GM21447 (cell line): Measurements from ENCODE around the gene PSG4.
"Not testable (repeated sequence)": the region's sequence is repeated elsewhere in the genome, so short reads cannot be mapped to it uniquely, and the experiment has no call there.

ENCODE experiments used
- ATAC-seq: cut with Tn5 transposase; IDR thresholded peaks from one replicate; pipeline ENCODE4 v1.9.1; 2021; ENCODE audit not compliant: unreplicated experiment

Gene PSG4

DNA sequence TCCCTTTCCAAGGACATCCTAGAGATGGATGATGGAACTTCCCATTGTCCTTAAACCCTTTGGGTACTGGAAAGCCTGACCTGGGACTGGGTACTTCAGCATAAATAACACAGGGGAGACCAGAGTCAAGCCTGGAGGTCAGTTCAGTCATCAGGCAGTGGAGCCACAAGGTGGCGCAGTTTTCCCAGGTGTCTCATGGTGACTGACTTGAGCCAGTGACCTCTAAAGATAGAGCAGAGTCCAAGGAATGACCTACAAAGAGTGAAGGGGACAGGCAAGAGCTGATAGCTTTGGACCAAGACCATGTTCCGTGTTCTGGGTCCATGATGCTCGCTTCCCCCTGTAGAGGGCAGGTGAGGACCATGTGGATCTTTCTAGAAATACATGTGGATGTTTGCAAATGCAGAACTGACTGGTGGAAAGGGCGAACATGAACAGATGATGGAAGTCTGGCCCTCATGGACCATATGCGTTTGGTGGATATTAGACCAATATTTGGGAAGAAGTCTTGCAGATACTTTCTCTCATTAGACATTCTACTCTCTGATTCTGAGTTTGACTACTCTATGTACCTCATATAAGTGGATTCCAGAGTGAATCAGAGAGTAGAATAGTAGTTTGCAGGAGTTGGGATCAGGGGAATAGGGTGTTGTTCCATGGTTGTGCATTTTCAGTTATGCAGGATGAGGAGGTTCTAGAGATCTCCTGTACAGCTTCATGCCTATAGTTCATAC is 6.6 kb downstream of the PSG4 start:
- not testable (repeated sequence) for ATAC-seq

DNA sequence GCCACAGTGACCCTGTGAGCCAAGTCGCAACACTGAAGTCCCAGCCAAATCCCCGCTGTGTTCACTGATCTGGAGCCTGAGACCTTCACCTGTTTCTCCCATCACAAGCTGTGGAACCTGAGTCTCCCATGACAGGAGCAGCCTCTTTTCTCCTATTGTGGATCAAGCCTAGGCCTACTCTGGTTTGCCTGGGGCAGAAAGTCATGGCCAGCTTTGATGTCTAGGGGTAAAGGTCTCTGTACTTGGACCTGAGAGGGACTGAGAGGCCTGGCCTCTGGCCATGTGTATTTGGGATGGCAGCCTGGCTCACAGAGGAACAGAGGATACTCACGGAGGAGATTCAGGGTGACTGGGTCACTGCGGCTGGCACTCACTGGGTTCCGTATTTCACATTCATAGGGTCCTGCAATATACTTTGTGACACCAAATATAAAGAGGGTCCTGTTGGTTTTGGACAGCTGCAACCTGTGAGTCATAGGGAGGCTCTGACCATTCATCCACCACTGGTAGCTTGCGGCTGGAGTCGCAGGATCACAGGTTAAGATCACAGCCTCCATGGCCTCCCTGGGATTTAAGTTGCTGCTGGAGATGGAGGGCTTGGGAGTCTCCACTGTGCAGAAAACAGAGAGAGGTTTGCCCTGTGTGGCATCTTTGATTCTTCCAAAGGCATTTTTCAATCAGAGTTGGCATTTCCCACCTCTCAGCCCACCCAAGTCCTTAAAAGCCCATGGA is 7.6 kb downstream of the PSG4 start:
- ATAC-seq, result not testable (repeated sequence)

DNA sequence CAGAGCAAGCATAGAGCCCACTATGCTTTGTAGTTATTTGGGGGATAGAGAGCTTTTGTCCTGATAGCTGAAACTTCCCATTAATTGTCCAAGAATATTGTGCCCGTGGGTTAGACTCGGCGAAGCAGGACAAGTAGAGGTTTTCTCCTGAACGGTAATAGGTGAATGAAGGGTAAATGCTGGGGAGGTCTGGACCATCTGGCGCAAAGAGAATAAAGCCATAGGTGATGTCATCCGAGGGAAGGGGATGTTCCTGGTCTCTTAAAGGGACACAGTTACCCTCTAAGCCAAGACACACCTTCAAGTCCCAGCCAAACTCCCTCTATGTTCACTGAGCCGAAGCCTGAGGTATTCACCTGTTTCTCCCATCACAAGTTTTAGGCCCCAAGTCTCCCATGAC is 11.0 kb downstream of the PSG4 start:
- ATAC-seq, result not testable (repeated sequence)

DNA sequence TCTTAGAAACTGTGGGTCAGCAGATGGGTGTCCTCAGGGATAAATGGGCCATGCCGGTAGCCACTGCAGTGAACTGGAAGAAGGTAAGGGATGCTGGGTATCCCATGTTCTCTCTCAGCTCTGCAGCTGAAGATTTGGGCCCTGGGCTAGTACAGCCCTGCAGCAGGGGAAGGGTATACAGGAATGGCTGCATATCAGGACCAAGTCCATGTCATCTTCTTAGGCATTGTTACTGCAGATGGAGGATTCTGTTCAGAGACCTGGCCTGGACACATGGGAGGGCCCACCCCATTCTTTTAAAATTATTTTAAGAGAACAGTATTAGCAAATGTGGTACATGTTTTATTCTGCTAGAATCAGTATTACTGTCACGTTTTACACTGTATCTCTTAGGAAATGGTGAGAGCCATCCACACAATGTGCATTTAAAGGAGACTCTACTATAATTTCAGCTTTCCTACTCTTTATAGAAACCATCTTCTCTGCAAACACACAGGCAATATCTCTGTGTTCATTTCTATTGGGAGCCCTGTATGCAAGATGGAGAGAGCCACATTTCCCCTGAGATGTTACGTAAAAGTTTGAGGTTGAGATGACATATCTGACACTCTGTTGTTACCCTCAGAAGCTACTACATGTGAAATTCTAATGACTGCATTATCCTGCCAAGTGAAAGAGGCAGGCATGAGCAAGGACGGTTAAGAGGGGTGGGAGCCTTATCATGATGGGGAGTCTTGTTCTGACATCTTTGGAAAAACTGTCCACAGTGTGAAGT is 12.9 kb downstream of the PSG4 start:
- ATAC-seq, result not testable (repeated sequence)

DNA sequence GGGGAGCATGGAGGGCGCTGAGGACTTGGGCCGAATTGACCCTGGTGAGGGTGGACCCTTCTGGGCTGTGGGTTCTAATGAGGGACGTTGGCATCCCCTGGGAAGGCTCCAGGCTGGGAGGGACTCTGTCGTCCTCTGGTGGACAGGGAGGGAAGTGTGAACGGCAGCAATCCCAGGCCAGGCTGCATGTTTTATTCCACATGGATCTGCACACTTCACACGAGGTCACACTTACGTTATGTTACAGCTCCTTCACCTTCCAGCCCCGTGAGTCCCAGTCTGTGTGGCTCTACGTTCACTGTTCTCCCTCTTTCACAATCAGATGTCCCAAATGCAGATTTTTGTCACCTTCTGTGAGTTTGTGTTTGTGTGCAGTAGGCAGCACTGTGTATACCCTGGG is 17.3 kb downstream of the PSG4 start:
- ATAC-seq, result not testable (repeated sequence)

DNA sequence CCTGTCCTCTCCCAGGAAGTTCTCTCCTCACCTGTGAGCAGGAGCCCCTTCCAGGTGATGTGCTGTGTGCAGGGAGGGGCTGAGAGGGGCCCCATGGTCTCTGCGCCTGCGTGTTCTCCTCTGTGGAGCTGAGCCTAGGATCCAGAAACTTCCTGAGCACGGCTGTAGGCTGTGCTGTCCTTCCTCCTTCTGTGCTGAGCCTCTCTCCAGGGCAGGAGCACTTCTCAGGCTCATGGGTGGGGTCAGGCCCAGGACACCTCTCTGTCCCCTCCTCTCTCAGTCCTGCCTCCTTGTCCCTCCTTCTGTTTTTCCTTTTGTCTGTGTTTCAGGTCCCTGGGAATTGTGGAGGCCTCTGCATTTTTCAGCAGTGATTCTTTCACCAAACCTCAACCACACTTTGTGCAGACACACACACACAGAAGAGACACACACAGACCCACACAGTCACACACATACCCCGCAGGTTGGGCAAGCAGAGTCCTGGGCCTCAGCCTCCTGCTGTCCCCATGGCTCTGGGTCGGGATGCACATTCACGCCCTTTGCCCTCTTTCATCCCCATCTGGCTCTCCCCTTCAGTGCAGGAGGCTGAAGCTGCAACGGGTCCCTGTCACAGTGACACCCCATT is 19.0 kb downstream of the PSG4 start, which contains the start of gene PSG5:
PSG5 (minus strand) TSS at position 226 of the 625 bp plus-strand sequence; CDS start at position 95, 131 bp downstream.
- ATAC-seq, result not testable (repeated sequence)

DNA sequence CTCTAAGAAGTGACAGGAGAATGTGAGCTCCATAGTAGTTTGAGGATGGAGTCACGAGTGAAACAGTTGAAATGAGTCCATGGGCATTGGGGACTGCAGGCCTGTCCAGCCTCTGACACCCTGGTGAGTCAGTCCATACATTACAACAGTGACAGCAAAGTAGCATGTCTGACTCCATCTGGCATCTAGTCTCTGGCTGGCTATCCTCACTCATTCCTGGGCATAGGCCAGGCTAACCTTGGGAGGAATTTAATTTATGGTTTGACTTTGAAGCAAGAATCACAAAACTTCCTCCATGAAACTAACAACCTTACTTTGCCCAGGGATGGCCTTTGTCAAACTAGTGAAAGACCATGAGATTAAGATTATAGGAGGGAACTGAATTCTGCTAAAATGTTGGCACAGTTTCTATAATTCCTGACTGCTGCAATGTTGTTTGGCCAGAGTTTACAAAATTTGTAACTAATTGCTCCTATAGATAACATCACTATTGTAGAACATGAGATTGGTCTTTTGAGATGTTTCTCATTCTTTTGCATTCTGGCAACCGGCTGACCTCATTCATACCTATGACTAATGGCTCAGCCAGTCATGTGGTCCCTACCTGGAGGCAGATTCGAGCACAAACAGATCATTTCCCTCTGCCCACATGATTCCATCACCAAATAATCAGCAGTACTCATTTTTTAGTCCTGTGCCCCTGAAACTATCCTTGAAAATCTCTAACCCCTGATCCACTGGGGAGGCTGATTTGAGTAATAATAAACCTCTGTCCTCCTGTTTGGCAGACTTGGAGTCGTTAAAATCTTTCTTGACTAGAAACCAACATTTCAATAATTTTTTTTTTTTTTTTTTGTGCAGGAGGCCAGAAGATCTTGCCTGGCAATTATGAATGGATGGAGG is 23.3 kb downstream of the PSG4 start:
- not testable (repeated sequence) for ATAC-seq

DNA sequence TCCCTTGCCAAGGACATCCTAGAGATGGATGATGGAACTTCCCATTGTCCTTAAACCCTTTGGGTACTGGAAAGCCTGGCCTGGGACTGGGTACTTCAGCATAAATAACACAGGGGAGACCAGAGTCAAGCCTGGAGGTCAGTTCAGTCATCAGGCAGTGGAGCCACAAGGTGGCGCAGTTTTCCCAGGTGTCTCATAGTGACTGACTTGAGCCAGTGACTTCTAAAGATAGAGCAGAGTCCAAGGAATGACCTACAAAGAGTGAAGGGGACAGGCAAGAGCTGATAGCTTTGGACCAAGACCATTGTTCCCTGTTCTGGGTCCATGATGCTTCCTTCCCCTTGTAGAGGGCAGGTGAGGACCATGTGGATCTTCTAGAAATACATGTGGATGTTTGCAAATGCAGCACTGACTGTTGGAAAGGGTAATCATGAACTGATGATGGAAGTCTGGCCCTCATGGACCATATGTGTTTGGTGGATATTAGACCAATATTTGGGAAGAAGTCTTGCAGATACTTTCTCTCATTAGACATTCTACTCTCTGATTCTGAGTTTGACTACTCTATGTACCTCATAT is 25.8 kb downstream of the PSG4 start:
- not testable (repeated sequence) for ATAC-seq

DNA sequence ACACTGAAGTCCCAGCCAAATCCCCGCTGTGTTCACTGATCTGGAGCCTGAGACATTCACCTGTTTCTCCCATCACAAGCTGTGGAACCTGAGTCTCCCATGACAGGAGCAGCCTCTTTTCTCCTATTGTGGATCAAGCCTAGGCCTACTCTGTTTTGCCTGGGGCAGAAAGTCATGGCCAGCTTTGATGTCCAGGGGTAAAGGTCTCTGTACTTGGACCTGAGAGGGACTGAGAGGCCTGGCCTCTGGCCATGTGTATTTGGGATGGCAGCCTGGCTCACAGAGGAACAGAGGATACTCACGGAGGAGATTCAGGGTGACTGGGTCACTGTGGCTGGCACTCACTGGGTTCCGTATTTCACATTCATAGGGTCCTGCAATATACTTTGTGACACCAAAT is 26.9 kb downstream of the PSG4 start:
- ATAC-seq, result not testable (repeated sequence)

DNA sequence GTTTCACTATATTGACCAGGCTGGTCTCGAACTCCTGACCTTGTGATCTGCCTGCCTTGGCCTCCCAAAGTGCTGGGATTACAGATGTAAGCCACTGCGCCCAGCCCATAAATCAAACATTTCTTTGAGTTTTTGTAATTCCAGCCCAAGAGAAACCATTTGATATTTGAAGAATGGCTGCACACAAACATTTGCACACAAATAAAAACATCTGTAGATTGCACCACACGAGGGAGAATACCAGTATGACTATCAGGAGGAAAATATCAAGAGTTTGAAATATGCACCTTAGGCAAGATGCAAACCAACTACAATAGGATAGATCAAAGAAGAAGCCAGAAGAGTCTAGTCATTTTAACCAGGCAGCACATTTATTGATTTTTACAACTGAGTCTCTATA is 39.5 kb downstream of the PSG4 start:
- not testable (repeated sequence) for ATAC-seq

DNA sequence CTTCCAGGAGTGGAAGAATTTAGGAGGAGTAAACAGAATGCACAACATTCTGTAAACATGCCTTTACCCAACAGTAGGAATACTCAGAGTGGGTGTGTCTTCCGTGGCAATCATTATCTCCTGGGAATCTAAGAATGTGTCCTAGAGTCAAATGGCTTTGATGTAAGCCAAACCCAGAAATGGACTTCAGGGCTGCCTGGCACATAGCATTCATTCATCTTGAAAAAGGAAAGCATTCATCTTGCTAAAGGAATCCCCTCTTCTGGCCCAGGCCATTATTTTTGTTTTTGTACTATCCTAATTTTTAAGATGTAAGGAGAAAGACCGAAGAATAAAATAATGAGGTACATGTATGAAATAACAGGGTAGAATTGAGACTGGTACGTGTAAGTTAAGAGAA is 42.3 kb downstream of the PSG4 start:
- not testable (repeated sequence) for ATAC-seq

DNA sequence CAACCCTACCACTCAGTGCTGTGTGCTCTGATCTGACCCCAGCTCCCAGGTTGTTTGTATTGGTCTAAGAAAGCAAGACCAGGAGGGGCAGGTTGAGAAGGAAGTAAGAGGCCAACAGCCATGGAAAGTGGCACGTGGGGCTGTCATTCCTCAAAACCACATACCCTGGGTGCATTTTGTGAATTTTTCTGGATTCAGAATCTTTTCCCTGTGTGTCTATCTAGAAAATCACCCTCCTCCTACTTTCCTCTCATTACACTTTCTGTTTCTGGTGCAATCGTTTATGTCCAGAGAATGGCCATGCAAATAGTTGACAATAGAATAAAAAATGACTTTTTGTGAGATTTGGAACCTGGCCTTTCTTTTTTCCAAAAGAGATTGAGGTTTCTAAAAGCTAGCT is 43.2 kb downstream of the PSG4 start:
- not testable (repeated sequence) for ATAC-seq

DNA sequence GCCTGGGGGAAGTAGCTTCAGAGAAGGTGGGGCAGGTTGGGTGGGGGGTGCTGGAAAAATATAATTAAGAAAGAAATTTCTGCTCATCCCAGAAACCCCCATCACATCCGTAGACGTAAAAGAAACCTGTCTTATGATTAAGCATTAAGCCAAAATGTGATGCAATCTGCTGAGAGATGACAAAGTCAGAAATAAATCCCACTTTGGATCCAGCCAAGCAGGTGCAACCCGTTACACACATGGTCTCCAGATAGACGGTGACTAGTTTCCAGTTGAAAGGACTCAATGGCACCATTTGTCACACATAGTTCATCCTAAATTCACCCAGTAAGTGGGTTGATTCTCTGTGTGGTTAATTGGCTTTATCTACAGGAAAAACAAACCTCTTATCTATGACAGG is 53.2 kb downstream of the PSG4 start:
- ATAC-seq, result no peak

DNA sequence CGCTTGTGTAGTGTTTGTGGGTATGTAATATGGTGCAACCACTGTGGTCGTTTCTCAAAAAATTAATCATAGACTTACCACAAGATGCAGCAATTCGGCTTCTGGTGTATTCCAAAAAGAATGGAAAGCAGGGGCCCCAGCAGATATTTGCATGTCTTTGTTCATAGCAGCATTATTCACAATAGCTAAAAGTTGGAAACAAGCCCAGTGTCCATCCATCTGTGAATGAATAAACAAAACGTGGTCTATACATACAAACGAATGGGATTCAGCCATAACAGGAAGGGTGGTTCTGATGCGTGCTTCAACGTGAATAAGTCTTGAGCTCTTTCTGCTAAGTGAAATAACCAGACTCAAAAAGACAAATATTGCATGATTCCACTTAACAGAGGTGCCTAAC is 55.6 kb downstream of the PSG4 start:
- not testable (repeated sequence) for ATAC-seq

DNA sequence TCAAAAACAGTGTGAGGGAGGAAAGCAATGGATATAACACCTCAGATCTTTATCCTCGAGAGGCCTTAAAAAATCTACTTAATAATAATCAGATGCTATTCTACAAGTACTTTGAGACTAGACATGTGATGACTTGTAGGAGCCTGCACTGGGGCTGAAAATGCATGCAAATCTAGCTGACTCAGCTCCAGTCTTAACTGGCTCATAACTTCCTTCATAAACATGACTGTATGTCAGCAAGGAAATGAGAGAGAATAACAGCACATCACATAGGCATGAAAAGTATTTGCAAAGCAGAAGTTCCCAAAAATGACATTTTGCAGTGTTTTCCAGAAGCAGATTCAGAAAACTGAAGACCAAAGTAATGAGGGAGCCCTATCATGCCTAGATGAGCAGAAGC is 57.2 kb downstream of the PSG4 start:
- ATAC-seq, result no peak
